BJ (cell line): ENCODE measurements around the gene TSHZ2. TPM values are rescaled to one million over a fixed set of nuclear protein-coding genes. Genes with fewer than 3 reads are reported as not detected.

Source experiments
- CTCF ChIA-PET: fragments of 350-600 bp; formaldehyde crosslinking; extraction: SDS; loops from one replicate; lab custom pipeline; 2021; ENCODE audit warnings: antibody characterized with exemption, inconsistent platforms; lab: Yijun Ruan, JAX
- POLR2A ChIA-PET: fragments of 300-600 bp; sonication (Branson Sonifier 250); formaldehyde crosslinking; extraction: SDS; loops from one replicate; lab custom pipeline; 2021; ENCODE audit warnings: antibody characterized with exemption; lab: Charles Lee
- DNase-seq: peaks from one replicate; pipeline ENCODE4 v3.0.0-alpha.2; 2011; ENCODE audit warnings: low read depth
- H3K27me3 ChIP-seq: 2 replicates; pipeline ENCODE4 v1.6.0; 2011; ENCODE audit warnings: low read length; ENCODE audit not compliant: control insufficient read depth, insufficient read depth
- H3K36me3 ChIP-seq: 2 replicates; pipeline ENCODE4 v1.5.1; 2011; ENCODE audit warnings: low read length; ENCODE audit not compliant: control insufficient read depth, insufficient read depth
- H3K4me3 ChIP-seq: 2 replicates; pipeline ENCODE4 v1.5.1; 2011; ENCODE audit warnings: low read depth, mild to moderate bottlenecking, control low read depth, low read length
- polyA plus RNA-seq: library from polyadenylated mRNA; depleted of rRNA; stranded (reverse); fragments of >200 nt; gene quantifications from 2 replicates; pipeline ENCODE4 v1.2.3, GENCODE V29; 2011
- TF ChIP-seq, protein P1 (sequence below): IDR thresholded peaks from 2 replicates; pipeline ENCODE4 v1.5.1; 2011; ENCODE audit warnings: low read depth, mild to moderate bottlenecking, control low read depth, inconsistent platforms, low read length, moderate library complexity; ENCODE audit not compliant: insufficient read depth

The TSHZ2 gene
- polyA plus RNA-seq, 1 experiment: not detected

DNA sequence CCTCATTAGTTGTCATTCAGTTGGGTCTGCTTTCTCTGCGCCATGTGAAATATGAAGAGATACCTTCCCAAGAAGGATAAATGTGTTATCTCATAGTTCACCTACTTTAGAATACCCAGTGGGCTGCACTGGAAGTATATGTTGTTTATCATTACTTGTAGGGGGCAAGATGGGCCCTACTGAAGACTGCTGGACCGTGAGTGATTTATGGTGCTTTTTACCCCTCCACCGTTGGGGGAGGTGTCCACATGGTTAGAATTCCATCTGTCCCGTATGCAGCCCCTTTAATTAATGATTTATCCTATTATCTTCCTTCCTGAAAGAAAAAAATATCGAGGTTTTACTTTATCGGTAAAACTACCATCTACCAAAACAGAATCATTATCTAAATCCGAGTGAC, 97.0 kb downstream of the TSHZ2 start:
- TF ChIP-seq, protein P1, sequence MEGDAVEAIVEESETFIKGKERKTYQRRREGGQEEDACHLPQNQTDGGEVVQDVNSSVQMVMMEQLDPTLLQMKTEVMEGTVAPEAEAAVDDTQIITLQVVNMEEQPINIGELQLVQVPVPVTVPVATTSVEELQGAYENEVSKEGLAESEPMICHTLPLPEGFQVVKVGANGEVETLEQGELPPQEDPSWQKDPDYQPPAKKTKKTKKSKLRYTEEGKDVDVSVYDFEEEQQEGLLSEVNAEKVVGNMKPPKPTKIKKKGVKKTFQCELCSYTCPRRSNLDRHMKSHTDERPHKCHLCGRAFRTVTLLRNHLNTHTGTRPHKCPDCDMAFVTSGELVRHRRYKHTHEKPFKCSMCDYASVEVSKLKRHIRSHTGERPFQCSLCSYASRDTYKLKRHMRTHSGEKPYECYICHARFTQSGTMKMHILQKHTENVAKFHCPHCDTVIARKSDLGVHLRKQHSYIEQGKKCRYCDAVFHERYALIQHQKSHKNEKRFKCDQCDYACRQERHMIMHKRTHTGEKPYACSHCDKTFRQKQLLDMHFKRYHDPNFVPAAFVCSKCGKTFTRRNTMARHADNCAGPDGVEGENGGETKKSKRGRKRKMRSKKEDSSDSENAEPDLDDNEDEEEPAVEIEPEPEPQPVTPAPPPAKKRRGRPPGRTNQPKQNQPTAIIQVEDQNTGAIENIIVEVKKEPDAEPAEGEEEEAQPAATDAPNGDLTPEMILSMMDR: no peak
- no peak for DNase-seq
- POLR2A ChIA-PET: no interaction called here
- CTCF ChIA-PET: no interaction called here
- Histone ChIP-seq H3K4me3 (no peak overlapping the region), H3K27me3 (no peaks in the 10 kb centered on the region), H3K36me3 (no peaks in the 10 kb centered on the region)

DNA sequence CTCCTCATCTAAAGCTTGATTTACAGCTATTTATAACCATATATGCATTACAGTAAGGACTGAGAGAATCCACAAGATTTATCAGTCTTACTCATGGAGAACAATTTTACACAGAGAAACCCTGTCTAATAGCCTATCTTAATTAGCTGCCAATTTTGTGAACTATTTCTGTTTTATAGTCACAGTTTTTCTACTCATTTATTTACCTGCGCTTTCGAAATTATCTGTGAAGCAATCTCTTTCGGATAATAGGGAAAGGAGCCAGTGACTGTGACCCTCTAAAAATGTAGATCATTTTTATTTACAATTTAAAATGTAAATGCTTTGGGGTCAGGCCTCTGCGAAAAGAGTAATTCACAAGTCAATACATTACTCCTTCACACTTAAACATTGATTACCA, 98.1 kb downstream of the TSHZ2 start:
- CTCF ChIA-PET: no interaction called here
- Histone ChIP-seq H3K4me3 (no peak overlapping the region), H3K36me3 (no peaks in the 10 kb centered on the region), H3K27me3 (no peaks in the 10 kb centered on the region)
- POLR2A ChIA-PET: no interaction called here
- no peak for DNase-seq
- TF ChIP-seq, protein P1: no peak

DNA sequence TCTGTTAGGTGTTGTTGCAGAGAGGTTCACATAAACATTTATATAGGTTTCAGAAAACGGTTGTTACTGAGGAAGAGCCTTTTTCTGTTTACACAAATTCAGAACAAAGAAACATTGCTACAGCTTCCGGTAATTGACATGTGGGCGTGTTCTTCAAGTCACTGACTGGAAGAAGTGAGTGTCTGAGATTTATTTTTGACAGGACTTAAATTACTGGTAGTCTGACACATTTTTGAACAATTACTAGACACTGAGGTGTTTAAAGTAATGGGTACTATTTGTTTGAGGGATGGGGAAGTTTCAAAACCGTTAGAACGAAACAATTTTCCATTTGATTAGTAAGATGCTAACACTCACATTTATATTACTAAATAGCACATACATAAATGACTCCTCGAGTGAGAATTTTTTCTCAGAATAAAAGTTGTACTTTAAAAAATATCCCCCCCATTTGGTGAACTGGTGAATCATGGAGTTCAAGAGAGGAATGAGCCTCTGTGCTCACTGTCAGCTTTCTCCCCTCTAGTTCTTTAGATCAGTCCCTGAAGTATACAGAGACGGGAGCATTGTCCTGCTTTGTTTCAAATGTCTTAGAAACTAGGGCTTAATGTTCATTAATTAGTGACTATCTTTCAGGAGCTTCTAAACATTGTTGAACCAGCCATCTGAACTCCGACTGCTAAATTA, 98.7 kb downstream of the TSHZ2 start:
- Histone ChIP-seq H3K36me3 (no peaks in the 10 kb centered on the region), H3K27me3 (no peaks in the 10 kb centered on the region), H3K4me3 (no peak overlapping the region)
- DNase-seq: no peak
- CTCF ChIA-PET: no interaction called here
- POLR2A ChIA-PET: no interaction called here
- TF ChIP-seq, protein P1: no peak

DNA sequence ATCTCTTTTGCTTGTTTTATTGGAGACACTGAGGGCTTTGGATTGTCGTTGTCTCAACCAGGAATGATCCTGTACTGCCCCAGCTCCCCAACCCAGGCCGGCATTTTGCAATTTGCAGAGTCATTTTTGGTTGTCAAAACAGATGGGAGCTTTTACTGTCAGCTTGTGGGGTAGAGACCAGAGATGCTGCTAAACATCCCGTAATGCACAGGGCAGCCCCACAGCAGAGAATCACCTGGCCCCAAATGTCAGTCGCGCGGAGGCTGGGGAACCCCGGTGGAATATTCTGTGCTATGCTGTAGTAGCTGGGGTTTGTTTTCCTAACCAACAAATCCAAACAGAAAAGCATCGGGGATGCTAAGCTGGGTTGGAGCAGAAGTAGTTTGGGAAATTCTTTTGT, 99.7 kb downstream of the TSHZ2 start:
- no peak overlapping the region for H3K4me3 ChIP-seq
- H3K27me3 ChIP-seq: no peaks in the 10 kb centered on the region
- ChIA-PET CTCF (no interaction called here), POLR2A (no interaction called here)
- TF ChIP-seq, protein P1: no peak
- H3K36me3 ChIP-seq: no peaks in the 10 kb centered on the region
- no peak for DNase-seq

DNA sequence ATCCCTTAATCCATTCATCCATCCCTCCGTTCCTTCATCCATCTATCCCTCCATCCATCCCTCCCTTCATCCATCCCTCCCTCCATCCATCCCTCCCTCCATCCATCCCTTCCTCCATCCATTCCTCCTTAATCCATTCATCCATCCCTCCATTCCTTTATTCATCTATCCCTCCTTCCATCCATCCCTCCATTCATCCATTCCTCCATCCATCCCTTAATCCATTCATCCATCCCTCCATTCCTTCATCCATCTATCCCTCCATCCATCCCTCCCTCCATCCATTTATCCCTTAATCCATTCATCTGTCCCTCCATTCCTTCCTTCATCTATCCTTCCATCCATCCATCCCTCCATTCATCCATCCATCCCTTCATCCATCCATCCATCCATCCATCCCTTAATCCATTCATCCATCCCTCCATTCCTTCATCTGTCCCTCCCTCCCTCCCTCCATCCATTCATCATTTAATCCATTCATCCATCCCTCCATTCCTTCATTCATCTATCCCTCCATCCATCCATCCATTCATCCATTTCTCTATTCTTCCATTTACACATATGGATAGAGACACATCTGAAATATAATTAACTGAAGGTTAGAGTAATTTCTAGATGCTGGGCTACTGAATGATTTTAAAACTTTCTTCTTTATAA, 100.9 kb downstream of the TSHZ2 start:
- Histone ChIP-seq H3K27me3 (no peaks in the 10 kb centered on the region), H3K4me3 (no peak overlapping the region), H3K36me3 (no peaks in the 10 kb centered on the region)
- DNase-seq: no peak
- ChIA-PET CTCF (no interaction called here), POLR2A (no interaction called here)
- TF ChIP-seq, protein P1: no peak
